LNCAP (cell line): ENCODE results near the gene BCL2L1.

ENCODE experiments used
- CTCF ChIP-seq: fragments of 450-650 bp; IDR thresholded peaks from 2 replicates; pipeline ENCODE4 v1.5.1; 2017; ENCODE audit warnings: mild to moderate bottlenecking

Gene BCL2L1

GRCh38 chr20:31758991-31759390, 36.3 kb upstream of the BCL2L1 start:
- no peak for TF ChIP-seq CTCF

DNA sequence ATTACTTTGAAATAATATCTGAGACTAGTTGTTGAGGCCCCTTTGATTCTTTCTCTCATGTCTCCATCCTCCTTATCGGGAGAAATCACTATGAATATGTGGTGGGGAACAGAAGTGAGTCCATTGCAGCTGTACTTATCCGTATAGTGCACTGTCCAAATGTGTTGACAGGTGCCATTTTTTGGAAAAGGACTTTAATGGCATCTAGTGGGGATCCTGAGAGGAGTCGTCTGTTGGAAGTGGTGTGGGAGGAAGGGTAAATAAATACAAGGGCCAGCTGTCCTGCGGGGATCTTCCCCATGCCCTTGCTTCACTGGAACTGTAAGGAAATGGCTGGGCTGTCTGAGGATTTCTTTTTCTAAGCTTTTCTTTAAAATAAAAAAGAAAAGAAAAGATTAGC, 35.9 kb upstream of the BCL2L1 start:
- no peak for TF ChIP-seq CTCF

DNA sequence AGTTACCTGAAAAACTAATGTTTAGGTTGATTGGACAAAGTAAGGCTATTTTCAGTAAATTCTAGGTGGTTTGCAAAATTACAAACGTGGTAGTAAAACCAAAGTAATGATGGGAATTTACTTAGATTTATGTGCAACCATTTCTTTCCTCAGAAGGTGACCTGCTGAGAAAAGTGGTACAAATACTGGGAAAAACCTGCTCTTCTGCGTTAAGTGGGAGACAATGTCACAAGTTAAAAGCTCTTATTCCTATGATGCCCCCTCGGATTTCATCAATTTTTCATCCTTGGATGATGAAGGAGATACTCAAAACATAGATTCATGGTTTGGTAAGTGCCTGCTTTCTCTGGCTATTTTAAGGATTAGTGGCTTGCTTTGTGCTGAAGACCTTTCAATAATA, 34.6 kb upstream of the BCL2L1 start:
- TF ChIP-seq CTCF, result no peak

DNA sequence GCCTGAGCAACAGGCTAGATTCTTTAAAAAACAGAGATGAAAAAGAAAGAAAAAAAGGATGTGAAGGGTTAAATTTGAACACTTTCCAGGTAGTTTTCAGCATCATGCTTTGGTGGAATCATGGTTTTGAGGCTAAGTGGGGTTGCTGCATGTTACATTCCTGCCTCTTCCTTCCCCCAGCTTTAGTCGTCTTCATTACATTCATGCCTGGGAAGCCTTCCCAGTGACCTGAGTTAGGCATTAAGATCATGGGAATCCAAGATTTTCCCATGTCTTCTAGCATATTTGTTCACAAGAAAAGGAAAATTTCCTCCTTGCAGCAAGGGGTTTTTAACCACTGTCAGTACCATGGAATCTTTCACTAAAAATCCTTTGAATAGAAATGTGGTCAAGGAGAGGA, 28.5 kb upstream of the BCL2L1 start:
- TF ChIP-seq CTCF, result no peak

DNA sequence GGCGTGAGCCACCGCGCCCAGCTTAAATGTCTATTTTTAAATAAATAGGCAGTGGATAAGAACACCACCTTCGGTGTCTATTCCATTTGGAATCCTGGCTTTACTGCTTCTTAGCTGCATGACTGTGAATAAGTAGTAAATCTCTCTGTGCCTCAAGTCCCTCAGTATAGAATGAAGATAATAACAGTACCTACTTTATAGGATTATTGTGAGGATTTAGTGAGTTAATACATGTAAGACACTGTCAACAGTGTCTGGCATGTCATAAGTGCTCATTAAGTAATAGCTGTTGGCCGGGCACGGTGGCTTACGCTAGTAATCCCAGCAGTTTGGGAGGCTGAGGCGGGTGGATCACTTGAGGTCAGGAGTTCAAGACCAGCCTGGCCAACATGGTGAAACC, 26.6 kb upstream of the BCL2L1 start:
- TF ChIP-seq CTCF, result no peak

DNA sequence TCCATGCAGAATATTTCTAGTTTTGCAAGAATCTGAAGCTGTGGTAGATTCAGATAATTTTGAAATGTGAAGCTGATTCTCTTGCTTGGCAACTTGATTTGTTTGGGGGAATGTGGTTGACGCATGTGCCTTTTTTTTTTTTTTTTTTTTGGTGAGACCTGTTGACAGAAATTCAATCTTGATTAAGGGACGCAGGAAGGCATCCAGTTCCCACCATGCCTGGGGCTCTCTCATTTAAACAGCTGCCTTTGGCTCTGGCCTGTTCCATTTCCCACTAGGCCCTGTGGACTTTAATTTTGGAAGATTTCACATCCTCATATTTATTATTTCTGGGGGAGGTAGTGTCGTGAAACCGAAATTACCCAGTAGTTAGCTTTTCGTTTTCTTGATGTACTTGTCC, 25.0 kb upstream of the BCL2L1 start:
- no peak for TF ChIP-seq CTCF

DNA sequence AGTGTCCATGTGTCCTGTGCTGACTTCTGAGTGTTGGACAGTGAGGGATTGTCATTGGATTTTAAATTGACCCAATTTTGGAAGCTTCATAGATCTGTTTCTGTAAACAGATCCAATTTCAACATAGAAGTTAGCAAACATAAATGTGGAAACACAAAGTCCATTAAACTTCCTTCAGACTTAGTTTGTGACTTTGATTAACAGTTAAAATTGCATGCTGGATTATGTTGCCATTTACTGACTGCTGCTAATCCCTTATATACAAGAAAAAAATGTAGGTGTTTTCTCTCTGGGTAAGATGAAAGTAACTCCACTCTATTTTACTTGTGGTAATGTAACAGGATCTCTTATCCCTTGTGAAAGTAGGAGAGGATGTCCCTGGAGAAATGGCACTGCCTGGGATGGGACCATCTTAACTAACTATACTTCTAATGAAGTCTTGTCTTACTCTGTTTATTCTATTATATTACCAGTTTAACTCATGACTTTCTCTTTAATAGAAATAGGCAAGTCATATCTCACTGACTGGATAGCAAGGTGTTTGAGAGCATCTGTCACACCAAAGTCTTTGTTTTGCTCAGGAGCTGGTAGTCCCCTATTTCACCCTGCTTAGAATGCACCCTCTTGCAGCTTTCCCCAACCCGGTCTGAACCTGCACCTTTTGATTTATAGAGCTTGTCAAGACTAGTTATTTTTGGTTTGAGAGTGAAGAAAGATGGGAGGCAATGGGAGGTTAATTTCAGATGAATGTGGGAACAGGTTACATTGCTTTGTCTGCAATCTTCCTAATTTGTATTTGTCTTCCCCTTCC, 23.6 kb upstream of the BCL2L1 start:
- TF ChIP-seq CTCF, result no peak
